Trophoblast cell (in vitro differentiated cells and primary cell): ENCODE measurements around the gene POMT2.
"Not testable (repeated sequence)": the region's sequence is repeated elsewhere in the genome, so short reads cannot be mapped to it uniquely, and the experiment has no call there.

Source experiments
- DNase-seq, 2 donors: peaks; one replicate each; pipeline ENCODE4 v3.0.0-alpha.2; 2016
- H2AFZ ChIP-seq: 2 replicates; pipeline ENCODE4 v1.6.1; 2013; ENCODE audit warnings: low read length, moderate library complexity, mild to moderate bottlenecking; ENCODE audit not compliant: insufficient read depth, poor library complexity
- H2AK5ac ChIP-seq: 2 replicates; pipeline ENCODE4 v1.6.1; 2013; ENCODE audit warnings: mild to moderate bottlenecking, low read length
- H2BK120ac ChIP-seq: 2 replicates; pipeline ENCODE4 v1.6.1; 2013; ENCODE audit warnings: low read length, mild to moderate bottlenecking, moderate library complexity; ENCODE audit not compliant: insufficient read depth, poor library complexity
- H2BK12ac ChIP-seq: 2 replicates; pipeline ENCODE4 v1.6.1; 2013; ENCODE audit warnings: mild to moderate bottlenecking, low read length, moderate library complexity
- H2BK5ac ChIP-seq: 2 replicates; pipeline ENCODE4 v1.6.1; 2013; ENCODE audit warnings: low read length, low read depth, moderate library complexity, mild to moderate bottlenecking; ENCODE audit not compliant: poor library complexity
- H3K14ac ChIP-seq: 2 replicates; pipeline ENCODE4 v1.6.1; 2013; ENCODE audit warnings: mild to moderate bottlenecking, low read length
- H3K18ac ChIP-seq: 2 replicates; pipeline ENCODE4 v1.6.1; 2013; ENCODE audit warnings: mild to moderate bottlenecking, low read length
- H3K23ac ChIP-seq: 2 replicates; pipeline ENCODE4 v1.6.1; 2013; ENCODE audit warnings: low read length
- H3K27ac ChIP-seq: 2 replicates; pipeline ENCODE4 v1.5.1; 2013; ENCODE audit warnings: low read depth, mild to moderate bottlenecking, inconsistent platforms, low read length, moderate library complexity
- H3K27me3 ChIP-seq: 2 replicates; pipeline ENCODE4 v1.6.1; 2013; ENCODE audit warnings: inconsistent platforms, mild to moderate bottlenecking, low read length, moderate library complexity; ENCODE audit not compliant: insufficient read depth
- H3K36me3 ChIP-seq, 2 experiments: 1 replicate in 1 of 2; 2 replicates in 1 of 2; pipeline ENCODE4 v1.6.1; 2013; ENCODE audit warnings: low read length in 2 of 2, mild to moderate bottlenecking in 2 of 2, moderate library complexity in 1 of 2; ENCODE audit not compliant: insufficient read depth in 2 of 2, control insufficient read depth in 1 of 2
- H3K4ac ChIP-seq: 2 replicates; pipeline ENCODE4 v1.6.1; 2013; ENCODE audit warnings: low read depth, mild to moderate bottlenecking, low read length, moderate library complexity
- H3K4me1 ChIP-seq, 2 experiments: 1 replicate in 1 of 2; 2 replicates in 1 of 2; pipeline ENCODE4 v1.6.1; 2013; ENCODE audit warnings: low read length in 2 of 2, mild to moderate bottlenecking in 2 of 2, moderate library complexity in 1 of 2; ENCODE audit not compliant: insufficient read depth in 2 of 2, control insufficient read depth in 1 of 2
- H3K4me2 ChIP-seq: 2 replicates; pipeline ENCODE4 v1.6.1; 2013; ENCODE audit warnings: inconsistent platforms, mild to moderate bottlenecking, low read length, moderate library complexity
- H3K4me3 ChIP-seq: 2 replicates; pipeline ENCODE4 v1.5.1; 2013; ENCODE audit warnings: mild to moderate bottlenecking, low read depth, low read length, inconsistent platforms
- H3K79me1 ChIP-seq: one replicate; pipeline ENCODE4 v1.6.1; 2013; ENCODE audit warnings: low read length
- H3K79me2 ChIP-seq: 2 replicates; pipeline ENCODE4 v1.6.1; 2013; ENCODE audit warnings: low read length, mild to moderate bottlenecking; ENCODE audit not compliant: control insufficient read depth, insufficient read depth, poor library complexity
- H3K9ac ChIP-seq: 2 replicates; pipeline ENCODE4 v1.6.1; 2013; ENCODE audit warnings: mild to moderate bottlenecking, low read length
- H3K9me3 ChIP-seq: 2 replicates; pipeline ENCODE4 v1.6.1; 2013; ENCODE audit warnings: low read depth, mild to moderate bottlenecking, control low read depth, inconsistent platforms, low read length; ENCODE audit not compliant: insufficient read depth
- H4K12ac ChIP-seq: 2 replicates; pipeline ENCODE4 v1.6.1; 2013; ENCODE audit warnings: low read depth, mild to moderate bottlenecking, low read length, moderate library complexity
- H4K8ac ChIP-seq: 2 replicates; pipeline ENCODE4 v1.6.1; 2013; ENCODE audit warnings: low read depth, mild to moderate bottlenecking, low read length, moderate library complexity
- H4K91ac ChIP-seq: one replicate; pipeline ENCODE4 v1.6.1; 2013; ENCODE audit warnings: low read depth, mild to moderate bottlenecking, low read length, moderate library complexity
- WGBS: extraction: QIAGEN DNeasy Blood & Tissue Kit; methylation state at CpG from one replicate; pipeline ENCODE4 v1.1.7; 2013; ENCODE audit warnings: missing lambda C conversion rate; ENCODE audit not compliant: insufficient read length, insufficient coverage; ENCODE audit errors: extremely low coverage; 5-methylcytosine and 5-hydroxymethylcytosine counted together

Gene POMT2

GRCh38 chr14:77284466-77284865 is 36.2 kb downstream of the POMT2 start:
- WGBS, result no CpG with 5 or more reads among the region's 5 CpGs
- no peak overlapping the region for H3K14ac ChIP-seq

GRCh38 chr14:77284066-77284465 is 36.6 kb downstream of the POMT2 start:
- no peak overlapping the region for H4K12ac ChIP-seq
- H3K79me2 ChIP-seq, result no peaks in the 10 kb centered on the region
- no peak overlapping the region for H3K4ac ChIP-seq
- no peak overlapping the region for H2BK5ac ChIP-seq
- H3K36me3 ChIP-seq, result peaks cover 18 to 50% of the 10 kb centered on the region in 2 experiments
- no peaks in the 10 kb centered on the region for H3K27me3 ChIP-seq
- no peak overlapping the region for H3K4me2 ChIP-seq
- no peak overlapping the region for H3K18ac ChIP-seq
- no peaks in the 10 kb centered on the region for H3K4me1 ChIP-seq
- no peak overlapping the region for H2AK5ac ChIP-seq
- H3K14ac ChIP-seq, result no peak overlapping the region
- H3K4me3 ChIP-seq, result no peak overlapping the region
- H2BK12ac ChIP-seq, result no peak overlapping the region
- no peak overlapping the region for H3K23ac ChIP-seq
- no peak overlapping the region for H4K91ac ChIP-seq
- no peak overlapping the region for H4K8ac ChIP-seq
- H2BK120ac ChIP-seq, result no peak overlapping the region
- DNase-seq, result no peak
- no peak overlapping the region for H3K9ac ChIP-seq
- peaks cover 2% of the 10 kb centered on the region for H3K9me3 ChIP-seq
- no CpG with 5 or more reads among the region's 4 CpGs for WGBS
- no peak overlapping the region for H2AFZ ChIP-seq
- H3K27ac ChIP-seq, result no peak overlapping the region
- no peaks in the 10 kb centered on the region for H3K79me1 ChIP-seq

More at GRCh38 chr14:77284466-77284865, 36.2 kb downstream of the POMT2 start:
- Histone ChIP-seq H4K12ac (no peak overlapping the region), H3K27me3 (no peaks in the 10 kb centered on the region), H3K79me2 (no peaks in the 10 kb centered on the region), H2BK12ac (no peak overlapping the region), H3K9me3 (peaks cover 2% of the 10 kb centered on the region), H3K23ac (no peak overlapping the region), H4K91ac (no peak overlapping the region), H2BK5ac (no peak overlapping the region), H3K4me1 (no peaks in the 10 kb centered on the region), H2BK120ac (no peak overlapping the region), H3K18ac (no peak overlapping the region), H3K4ac (no peak overlapping the region), H3K4me2 (no peak overlapping the region), H3K36me3 (peaks cover 18 to 49% of the 10 kb centered on the region in 2 experiments), H3K27ac (no peak overlapping the region), H3K9ac (no peak overlapping the region), H3K4me3 (no peak overlapping the region), H4K8ac (no peak overlapping the region), H2AFZ (no peak overlapping the region), H3K79me1 (no peaks in the 10 kb centered on the region), H2AK5ac (no peak overlapping the region)
- no peak for DNase-seq

GRCh38 chr14:77281852-77282410 is 38.8 kb downstream of the POMT2 start:
- no peak overlapping the region for H3K4me2 ChIP-seq
- H2BK12ac ChIP-seq, result no peak overlapping the region
- H4K8ac ChIP-seq, result no peak overlapping the region
- H3K27ac ChIP-seq, result no peak overlapping the region
- H2BK5ac ChIP-seq, result no peak overlapping the region
- no peaks in the 10 kb centered on the region for H3K27me3 ChIP-seq
- H3K14ac ChIP-seq, result no peak overlapping the region
- no peak overlapping the region for H2AK5ac ChIP-seq
- H3K23ac ChIP-seq, result no peak overlapping the region
- H3K4me1 ChIP-seq, result no peaks in the 10 kb centered on the region
- peaks cover 34 to 69% of the 10 kb centered on the region in 2 experiments for H3K36me3 ChIP-seq
- H2AFZ ChIP-seq, result no peak overlapping the region
- H4K12ac ChIP-seq, result no peak overlapping the region
- no peaks in the 10 kb centered on the region for H3K79me2 ChIP-seq
- H3K4ac ChIP-seq, result no peak overlapping the region
- DNase-seq, result no peak
- H4K91ac ChIP-seq, result no peak overlapping the region
- no peaks in the 10 kb centered on the region for H3K79me1 ChIP-seq
- no peak overlapping the region for H2BK120ac ChIP-seq
- no peak overlapping the region for H3K9ac ChIP-seq
- H3K18ac ChIP-seq, result no peak overlapping the region
- peaks cover 4% of the 10 kb centered on the region for H3K9me3 ChIP-seq
- WGBS, result no CpG with 5 or more reads among the region's 6 CpGs
- H3K4me3 ChIP-seq, result no peak overlapping the region

GRCh38 chr14:77280921-77281320 is 39.8 kb downstream of the POMT2 start:
- H3K27me3 ChIP-seq, H4K91ac ChIP-seq, H3K4me1 ChIP-seq, H3K9ac ChIP-seq, H2AFZ ChIP-seq, H3K27ac ChIP-seq, H3K4ac ChIP-seq, H4K12ac ChIP-seq, H2BK12ac ChIP-seq, H3K23ac ChIP-seq, H2AK5ac ChIP-seq, H3K79me2 ChIP-seq, H2BK5ac ChIP-seq, H3K4me3 ChIP-seq, DNase-seq, H3K14ac ChIP-seq, H4K8ac ChIP-seq, H3K18ac ChIP-seq, H3K9me3 ChIP-seq, H3K4me2 ChIP-seq, H2BK120ac ChIP-seq, H3K79me1 ChIP-seq: not testable (repeated sequence)
- peaks cover 37 to 69% of the 10 kb centered on the region in 2 experiments for H3K36me3 ChIP-seq
- WGBS, result no CpG with 5 or more reads among the region's 4 CpGs
